Measurements from ENCODE around the gene DGKQ. TPM values are rescaled to one million over a fixed set of nuclear protein-coding genes. Genes with fewer than 3 reads are reported as not detected.
A peak's percentile ranks its signal among the peaks of the same experiment; 100 is the strongest.

DGKQ gene
- total RNA-seq, 1 donor from 2014 or later = 5.1 TPM

DNA sequence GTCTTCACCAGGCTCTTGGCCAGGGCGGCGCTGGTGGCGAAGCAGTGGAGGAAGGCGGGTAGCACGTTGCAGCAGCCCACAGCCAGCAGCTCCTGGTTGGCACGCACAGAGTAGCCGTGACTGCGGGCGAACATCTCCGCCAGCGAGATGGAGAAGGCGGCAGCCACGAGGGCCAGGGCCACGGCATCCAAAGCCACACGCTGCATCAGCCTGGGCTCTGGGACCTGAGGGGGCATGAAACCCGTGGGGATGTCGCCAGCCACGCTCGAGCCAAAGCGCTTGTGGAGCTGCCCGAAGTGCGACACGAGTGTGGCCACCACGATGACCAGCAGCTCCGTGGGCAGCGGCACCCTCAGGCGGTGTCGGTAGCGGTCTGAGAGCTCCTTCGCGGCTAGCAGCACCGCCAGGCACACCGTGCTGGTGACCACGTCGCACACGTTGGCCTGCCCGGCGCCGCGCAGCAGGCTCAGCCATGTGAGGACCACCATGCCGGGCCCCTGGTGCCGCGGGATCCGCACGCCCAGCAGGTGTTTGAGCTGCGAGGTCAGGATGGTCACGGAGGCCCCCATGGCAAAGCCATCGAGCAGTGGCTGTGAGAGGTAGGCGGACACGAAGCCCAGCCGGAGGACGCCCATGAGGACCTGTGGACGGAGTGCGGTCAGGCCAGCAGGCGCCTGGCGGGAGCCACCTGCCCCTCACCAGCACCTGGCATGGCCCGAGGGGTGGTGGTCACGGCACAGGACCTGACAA lies 16.5 kb upstream of the DGKQ start:
- DNase-seq (ENCODE audit: low spot score) = no peak
- Mint-ChIP-seq H3K4me3 (no peak overlapping the region), H3K27me3 (ENCODE audit: insufficient read depth, low read depth) (peaks cover 11% of the 10 kb centered on the region), H3K36me3 (no peaks in the 10 kb centered on the region), H3K27ac (no peak overlapping the region), H3K9me3 (no peaks in the 10 kb centered on the region), H3K4me1 (peaks cover 10% of the 10 kb centered on the region)
- H4K20me1 ChIP-seq (ENCODE audit: low read depth) = no peaks in the 10 kb centered on the region
- H3K4me2 ChIP-seq = no peak overlapping the region
- no peak overlapping the region for H2AFZ ChIP-seq (replicated peaks)
- peaks cover 12% of the 10 kb centered on the region for H3K4me1 ChIP-seq
- no peaks in the 10 kb centered on the region for H3K9me3 ChIP-seq (ENCODE audit: low read depth)
- peaks cover 8% of the 10 kb centered on the region for H3F3A ChIP-seq (ENCODE audit: low read depth)
- no peaks in the 10 kb centered on the region for H3K36me3 ChIP-seq
- no peak for TF ChIP-seq EZH2phosphoT487 (IDR thresholded peaks at IDR 0.05)
- TF ChIP-seq, protein P1, sequence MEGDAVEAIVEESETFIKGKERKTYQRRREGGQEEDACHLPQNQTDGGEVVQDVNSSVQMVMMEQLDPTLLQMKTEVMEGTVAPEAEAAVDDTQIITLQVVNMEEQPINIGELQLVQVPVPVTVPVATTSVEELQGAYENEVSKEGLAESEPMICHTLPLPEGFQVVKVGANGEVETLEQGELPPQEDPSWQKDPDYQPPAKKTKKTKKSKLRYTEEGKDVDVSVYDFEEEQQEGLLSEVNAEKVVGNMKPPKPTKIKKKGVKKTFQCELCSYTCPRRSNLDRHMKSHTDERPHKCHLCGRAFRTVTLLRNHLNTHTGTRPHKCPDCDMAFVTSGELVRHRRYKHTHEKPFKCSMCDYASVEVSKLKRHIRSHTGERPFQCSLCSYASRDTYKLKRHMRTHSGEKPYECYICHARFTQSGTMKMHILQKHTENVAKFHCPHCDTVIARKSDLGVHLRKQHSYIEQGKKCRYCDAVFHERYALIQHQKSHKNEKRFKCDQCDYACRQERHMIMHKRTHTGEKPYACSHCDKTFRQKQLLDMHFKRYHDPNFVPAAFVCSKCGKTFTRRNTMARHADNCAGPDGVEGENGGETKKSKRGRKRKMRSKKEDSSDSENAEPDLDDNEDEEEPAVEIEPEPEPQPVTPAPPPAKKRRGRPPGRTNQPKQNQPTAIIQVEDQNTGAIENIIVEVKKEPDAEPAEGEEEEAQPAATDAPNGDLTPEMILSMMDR (IDR thresholded peaks at IDR 0.05) = no peak
- H3K79me2 ChIP-seq (ENCODE audit: low read depth) = no peaks in the 10 kb centered on the region
- H3K27me3 ChIP-seq = peaks cover 25% of the 10 kb centered on the region
- H3K9ac ChIP-seq = no peak overlapping the region
- H3K27ac ChIP-seq = no peak overlapping the region
- H3K4me3 ChIP-seq = no peak overlapping the region

DNA sequence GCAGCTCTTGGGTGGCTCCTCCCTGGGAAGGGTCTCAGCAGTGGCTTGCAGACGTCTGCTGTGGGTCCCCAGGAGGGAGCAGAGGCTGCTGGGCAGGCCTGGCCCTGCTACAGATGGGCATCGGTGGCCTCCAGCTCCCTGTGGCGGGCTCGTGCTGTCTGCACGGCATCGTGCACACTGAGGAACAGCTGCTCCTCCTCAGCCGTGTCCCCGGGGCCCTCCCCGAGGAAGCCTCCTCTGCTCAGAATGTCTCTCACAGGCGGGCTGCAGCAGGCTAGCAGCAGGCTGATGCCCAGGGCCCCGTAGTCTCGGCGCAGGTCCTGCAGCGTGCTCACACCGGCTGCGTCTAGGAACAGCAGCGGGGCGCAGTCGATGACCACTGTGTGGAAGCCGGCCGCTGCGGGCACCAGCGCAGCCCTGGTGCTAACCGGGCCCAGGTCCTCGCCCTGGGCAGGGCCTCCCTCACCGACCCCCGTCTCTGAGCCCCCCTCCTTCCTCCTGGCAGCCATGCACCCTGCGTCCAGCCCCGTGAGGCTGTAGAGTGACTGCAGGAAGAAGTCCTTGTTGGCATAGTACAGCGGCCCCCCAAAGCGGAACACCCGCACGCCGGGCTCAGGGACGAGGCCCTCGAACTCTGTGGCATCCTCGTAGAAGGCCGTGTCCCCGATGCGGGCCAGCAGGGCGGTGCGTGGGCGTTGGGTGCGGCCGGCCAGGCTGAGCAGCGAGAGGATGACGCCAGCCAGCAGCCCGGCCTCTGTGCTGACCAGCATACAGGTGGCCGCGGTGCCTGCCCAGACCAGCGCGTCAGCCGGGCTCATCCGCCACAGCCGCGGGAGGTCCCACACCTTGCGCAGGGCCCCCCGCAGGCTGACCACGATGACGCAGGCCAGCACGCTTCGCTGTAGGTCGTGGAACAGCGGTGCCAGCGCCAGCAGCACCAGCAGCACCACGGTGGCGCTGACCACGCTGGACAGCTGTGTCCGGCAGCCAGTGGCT lies 15.7 kb upstream of the DGKQ start:
- TF ChIP-seq EZH2phosphoT487 (IDR thresholded peaks at IDR 0.05) = no peak
- TF ChIP-seq, protein P1 (IDR thresholded peaks at IDR 0.05) = no peak
- no peak for TF ChIP-seq EZH2 (IDR thresholded peaks at IDR 0.05)
- Histone ChIP-seq H2AFZ (replicated peaks) (no peak overlapping the region), H3K4me1 (peaks cover 14% of the 10 kb centered on the region), H3F3A (ENCODE audit: low read depth) (peaks cover 14% of the 10 kb centered on the region), H3K4me3 (no peak overlapping the region), H3K27me3 (peaks cover 34% of the 10 kb centered on the region), H3K27ac (no peak overlapping the region), H3K79me2 (ENCODE audit: low read depth) (no peaks in the 10 kb centered on the region), H3K36me3 (no peaks in the 10 kb centered on the region), H3K4me2 (no peak overlapping the region), H4K20me1 (ENCODE audit: low read depth) (no peaks in the 10 kb centered on the region), H3K9ac (no peak overlapping the region), H3K9me3 (ENCODE audit: low read depth) (no peaks in the 10 kb centered on the region)
- H3K4me3 Mint-ChIP-seq = no peak overlapping the region
- peaks cover 13% of the 10 kb centered on the region for H3K4me1 Mint-ChIP-seq
- no peaks in the 10 kb centered on the region for H3K9me3 Mint-ChIP-seq
- no peak overlapping the region for H3K27ac Mint-ChIP-seq
- DNase-seq (ENCODE audit: low spot score) = no peak
- peaks cover 17% of the 10 kb centered on the region for H3K27me3 Mint-ChIP-seq (ENCODE audit: insufficient read depth, low read depth)
- no peaks in the 10 kb centered on the region for H3K36me3 Mint-ChIP-seq

DNA sequence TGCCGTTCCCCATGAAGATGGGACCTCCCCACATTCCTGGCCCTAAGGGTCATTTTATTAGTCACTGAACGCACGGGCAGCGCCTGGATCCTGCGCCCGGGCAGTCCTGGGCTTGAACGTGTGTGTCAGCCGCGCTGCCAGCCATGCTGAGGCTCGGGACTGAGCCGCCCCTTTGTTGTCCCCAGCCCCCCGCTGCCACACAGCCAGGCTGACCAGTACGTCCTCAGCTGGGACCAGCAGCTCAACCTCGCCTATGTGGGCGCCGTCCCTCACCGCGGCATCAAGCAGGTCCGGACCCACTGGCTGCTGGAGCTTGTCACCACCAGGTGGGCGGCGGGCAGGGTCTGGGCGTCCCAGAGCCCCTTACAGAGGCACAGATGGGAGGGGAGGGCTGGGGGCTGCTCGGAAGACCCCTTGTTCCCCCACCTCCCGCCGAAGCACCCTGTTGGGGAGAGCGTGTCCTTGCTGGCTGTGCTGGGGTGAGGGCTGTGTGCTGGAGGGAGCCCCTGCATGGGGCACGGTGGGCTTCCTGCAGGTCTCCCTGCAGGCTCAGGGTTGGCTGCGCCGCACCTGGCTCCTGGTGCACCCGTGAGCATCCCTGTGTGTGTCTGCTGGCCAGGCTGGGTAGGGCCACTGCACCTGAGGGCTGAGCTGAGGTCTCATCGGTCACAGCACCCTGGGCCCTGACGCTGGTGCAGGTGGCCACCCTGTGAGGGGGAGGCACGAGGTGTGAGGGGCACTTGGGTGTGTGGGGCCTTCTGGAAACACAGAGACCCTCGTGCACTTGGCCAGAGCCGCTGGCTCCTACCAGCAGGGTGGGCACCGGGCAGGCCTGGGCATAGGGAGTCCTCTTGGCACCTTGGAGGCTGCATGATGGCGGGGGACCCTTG lies 14.5 kb upstream of the DGKQ start:
- Histone ChIP-seq H3K27ac (no peak overlapping the region), H2AFZ (replicated peaks) (no peak overlapping the region), H3K4me1 (peaks cover 14% of the 10 kb centered on the region), H3K36me3 (no peaks in the 10 kb centered on the region), H3F3A (ENCODE audit: low read depth) (peaks cover 14% of the 10 kb centered on the region), H3K9me3 (ENCODE audit: low read depth) (no peaks in the 10 kb centered on the region), H3K27me3 (peaks cover 41% of the 10 kb centered on the region), H3K4me2 (peak overlapping the region; percentile 80), H3K9ac (no peak overlapping the region), H3K79me2 (ENCODE audit: low read depth) (no peaks in the 10 kb centered on the region), H3K4me3 (peak overlapping the region; percentile 53), H4K20me1 (ENCODE audit: low read depth) (no peaks in the 10 kb centered on the region)
- Mint-ChIP-seq H3K36me3 (no peaks in the 10 kb centered on the region), H3K27ac (no peak overlapping the region), H3K4me1 (peaks cover 14% of the 10 kb centered on the region), H3K4me3 (peak overlapping the region; percentile 85), H3K27me3 (ENCODE audit: insufficient read depth, low read depth) (peaks cover 14% of the 10 kb centered on the region), H3K9me3 (no peaks in the 10 kb centered on the region)
- no peak for DNase-seq (ENCODE audit: low spot score)
- TF ChIP-seq, protein P1 (IDR thresholded peaks at IDR 0.05) = no peak
- TF ChIP-seq EZH2phosphoT487 (IDR thresholded peaks at IDR 0.05) (no peak), EZH2 (IDR thresholded peaks at IDR 0.05) (no peak)
